Measurements from ENCODE around the gene ARHGAP22. TPM values are rescaled to one million over a fixed set of nuclear protein-coding genes. Genes with fewer than 3 reads are reported as not detected.

The ARHGAP22 gene
- total and polyA plus RNA-seq, 3 experiments from 2014 or later, result not detected

- ChIA-PET CTCF (no interaction called here), POLR2A (no interaction called here)
- H3K36me3 Mint-ChIP-seq, result no peaks in the 10 kb centered on the region
- no peak overlapping the region for H3K4me3 Mint-ChIP-seq
- no peak overlapping the region for H3K27ac Mint-ChIP-seq
- no peaks in the 10 kb centered on the region for H3K4me1 ChIP-seq (ENCODE audit: insufficient read depth, low read length)
- H3K4me1 Mint-ChIP-seq, result no peaks in the 10 kb centered on the region
- peak overlapping the region; percentile 47 for H3K27ac ChIP-seq (ENCODE audit: low read depth, low read length)
- H3K36me3 ChIP-seq (ENCODE audit: insufficient read depth, low read length), result no peaks in the 10 kb centered on the region
- no peaks in the 10 kb centered on the region for H3K27me3 ChIP-seq (ENCODE audit: insufficient read depth, low read length, poor library complexity, severe bottlenecking)
- H3K4me3 ChIP-seq (ENCODE audit: low read length), result no peak overlapping the region
- H3K27me3 Mint-ChIP-seq, result peaks cover 0 to 5% of the 10 kb centered on the region in 2 donors
- no peaks in the 10 kb centered on the region for H3K9me3 ChIP-seq (ENCODE audit: low read length)
- no peaks in the 10 kb centered on the region for H3K9me3 Mint-ChIP-seq
- no peak for DNase-seq
Observed at GRCh38 chr10:48456361-48456804, 148.5 kb downstream of the ARHGAP22 start.

- POLR2A ChIA-PET, result no interaction called here
- H3K27ac Mint-ChIP-seq, result no peak overlapping the region
- peaks cover 0 to 5% of the 10 kb centered on the region in 2 donors for H3K27me3 Mint-ChIP-seq
- no peaks in the 10 kb centered on the region for H3K9me3 Mint-ChIP-seq
- no peaks in the 10 kb centered on the region for H3K4me1 ChIP-seq (ENCODE audit: insufficient read depth, low read length)
- H3K27me3 ChIP-seq (ENCODE audit: insufficient read depth, low read length, poor library complexity, severe bottlenecking), result no peaks in the 10 kb centered on the region
- no peak overlapping the region for H3K4me3 Mint-ChIP-seq
- CTCF ChIA-PET, result no interaction called here
- no peak for DNase-seq
- no peak overlapping the region for H3K4me3 ChIP-seq (ENCODE audit: low read length)
- no peaks in the 10 kb centered on the region for H3K36me3 ChIP-seq (ENCODE audit: insufficient read depth, low read length)
- H3K27ac ChIP-seq (ENCODE audit: low read depth, low read length), result peak overlapping the region; percentile 47
- H3K36me3 Mint-ChIP-seq, result no peaks in the 10 kb centered on the region
- no peaks in the 10 kb centered on the region for H3K4me1 Mint-ChIP-seq
- no peaks in the 10 kb centered on the region for H3K9me3 ChIP-seq (ENCODE audit: low read length)
Observed at GRCh38 chr10:48455392-48456151, 149.3 kb downstream of the ARHGAP22 start.

DNA sequence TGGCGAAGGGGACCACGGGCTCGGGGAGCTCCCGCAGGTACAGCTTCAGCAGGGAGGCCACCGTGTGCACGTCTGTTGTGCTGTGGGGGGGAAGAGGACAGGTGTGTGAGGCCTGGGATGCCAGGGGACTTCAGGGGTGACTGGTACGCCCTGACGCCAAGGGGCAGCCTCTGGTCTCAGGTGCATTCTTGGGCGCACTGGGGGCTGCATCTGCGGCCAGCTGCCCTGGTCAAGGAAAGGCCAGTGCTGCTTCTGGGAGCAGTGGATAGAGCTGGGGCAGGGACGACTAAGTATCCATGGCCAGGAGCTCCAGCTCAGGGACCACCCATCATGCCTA is 149.8 kb downstream of the ARHGAP22 start:
- H3K4me3 Mint-ChIP-seq, result no peak overlapping the region
- Histone ChIP-seq H3K27ac (ENCODE audit: low read depth, low read length) (no peak overlapping the region), H3K36me3 (ENCODE audit: insufficient read depth, low read length) (no peaks in the 10 kb centered on the region), H3K9me3 (ENCODE audit: low read length) (no peaks in the 10 kb centered on the region), H3K4me3 (ENCODE audit: low read length) (no peak overlapping the region), H3K27me3 (ENCODE audit: insufficient read depth, low read length, poor library complexity, severe bottlenecking) (no peaks in the 10 kb centered on the region), H3K4me1 (ENCODE audit: insufficient read depth, low read length) (no peaks in the 10 kb centered on the region)
- H3K27ac Mint-ChIP-seq, result no peak overlapping the region
- H3K36me3 Mint-ChIP-seq, result no peaks in the 10 kb centered on the region
- no peaks in the 10 kb centered on the region for H3K9me3 Mint-ChIP-seq
- no peaks in the 10 kb centered on the region for H3K4me1 Mint-ChIP-seq
- DNase-seq, result no peak
- POLR2A ChIA-PET, result no interaction called here
- H3K27me3 Mint-ChIP-seq, result peaks cover 0 to 5% of the 10 kb centered on the region in 2 donors
- CTCF ChIA-PET, result no interaction called here

- no peak for DNase-seq
- Histone ChIP-seq H3K36me3 (ENCODE audit: insufficient read depth, low read length) (no peaks in the 10 kb centered on the region), H3K27ac (ENCODE audit: low read depth, low read length) (no peak overlapping the region), H3K27me3 (ENCODE audit: insufficient read depth, low read length, poor library complexity, severe bottlenecking) (no peaks in the 10 kb centered on the region), H3K4me1 (ENCODE audit: insufficient read depth, low read length) (no peaks in the 10 kb centered on the region), H3K9me3 (ENCODE audit: low read length) (no peaks in the 10 kb centered on the region), H3K4me3 (ENCODE audit: low read length) (no peak overlapping the region)
- Mint-ChIP-seq H3K4me3 (no peak overlapping the region), H3K36me3 (no peaks in the 10 kb centered on the region), H3K27me3 (peaks cover 0 to 5% of the 10 kb centered on the region in 2 donors), H3K9me3 (no peaks in the 10 kb centered on the region), H3K27ac (no peak overlapping the region), H3K4me1 (no peaks in the 10 kb centered on the region)
- ChIA-PET POLR2A (no interaction called here), CTCF (no interaction called here)
Observed at GRCh38 chr10:48454302-48455054, 150.4 kb downstream of the ARHGAP22 start.

DNA sequence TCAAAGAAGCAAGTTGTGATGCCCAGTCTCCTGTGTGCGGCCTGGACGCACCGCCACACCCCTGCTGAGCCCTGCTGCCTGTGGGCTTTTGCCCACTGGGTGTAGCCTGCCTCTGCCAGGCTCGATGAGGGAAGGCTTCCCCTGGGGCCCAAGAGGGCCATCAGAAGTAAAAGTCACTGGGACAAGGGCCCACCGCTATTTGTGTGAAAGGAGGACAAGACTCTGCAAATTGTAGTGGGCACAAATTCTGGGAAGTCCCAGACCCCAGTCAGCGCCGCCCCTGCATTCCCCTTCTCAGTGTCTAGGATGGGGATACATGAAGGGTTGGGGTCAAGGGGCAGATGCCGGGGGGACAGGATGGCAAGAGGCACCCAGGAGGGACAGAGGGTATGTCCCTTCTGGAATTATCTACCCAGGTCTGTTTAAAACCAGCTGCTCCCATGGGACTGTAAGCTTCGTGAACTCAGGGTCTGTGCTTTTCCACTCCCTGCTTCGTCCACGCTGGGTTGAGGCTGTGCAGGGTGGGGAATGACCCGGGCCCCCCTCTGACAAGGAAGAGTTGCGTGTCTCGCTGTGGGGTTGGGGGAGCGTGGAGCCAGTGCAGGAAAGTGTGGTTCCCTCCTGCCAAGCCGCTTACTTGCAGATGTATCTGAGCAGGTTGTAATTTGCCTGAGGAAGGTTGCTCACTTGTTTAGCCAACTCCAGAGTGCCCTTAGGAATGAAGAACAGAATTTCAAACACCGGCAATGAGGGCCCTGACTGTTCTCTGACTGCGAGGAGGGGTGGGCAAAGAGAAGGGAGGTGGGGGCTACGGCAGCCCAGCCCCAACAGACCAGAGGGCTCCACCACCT is 151.2 kb downstream of the ARHGAP22 start:
- H3K9me3 ChIP-seq (ENCODE audit: low read length), result no peaks in the 10 kb centered on the region
- no peaks in the 10 kb centered on the region for H3K9me3 Mint-ChIP-seq
- no peaks in the 10 kb centered on the region for H3K27me3 ChIP-seq (ENCODE audit: insufficient read depth, low read length, poor library complexity, severe bottlenecking)
- no peaks in the 10 kb centered on the region for H3K4me1 Mint-ChIP-seq
- no peak for DNase-seq
- H3K4me3 Mint-ChIP-seq, result no peak overlapping the region
- H3K4me1 ChIP-seq (ENCODE audit: insufficient read depth, low read length), result no peaks in the 10 kb centered on the region
- H3K36me3 Mint-ChIP-seq, result no peaks in the 10 kb centered on the region
- peaks cover under 1 to 11% of the 10 kb centered on the region in 2 donors for H3K27me3 Mint-ChIP-seq
- CTCF ChIA-PET, result no interaction called here
- no peak overlapping the region for H3K4me3 ChIP-seq (ENCODE audit: low read length)
- H3K27ac ChIP-seq (ENCODE audit: low read depth, low read length), result no peak overlapping the region
- POLR2A ChIA-PET, result no interaction called here
- H3K36me3 ChIP-seq (ENCODE audit: insufficient read depth, low read length), result no peaks in the 10 kb centered on the region
- H3K27ac Mint-ChIP-seq, result no peak overlapping the region

DNA sequence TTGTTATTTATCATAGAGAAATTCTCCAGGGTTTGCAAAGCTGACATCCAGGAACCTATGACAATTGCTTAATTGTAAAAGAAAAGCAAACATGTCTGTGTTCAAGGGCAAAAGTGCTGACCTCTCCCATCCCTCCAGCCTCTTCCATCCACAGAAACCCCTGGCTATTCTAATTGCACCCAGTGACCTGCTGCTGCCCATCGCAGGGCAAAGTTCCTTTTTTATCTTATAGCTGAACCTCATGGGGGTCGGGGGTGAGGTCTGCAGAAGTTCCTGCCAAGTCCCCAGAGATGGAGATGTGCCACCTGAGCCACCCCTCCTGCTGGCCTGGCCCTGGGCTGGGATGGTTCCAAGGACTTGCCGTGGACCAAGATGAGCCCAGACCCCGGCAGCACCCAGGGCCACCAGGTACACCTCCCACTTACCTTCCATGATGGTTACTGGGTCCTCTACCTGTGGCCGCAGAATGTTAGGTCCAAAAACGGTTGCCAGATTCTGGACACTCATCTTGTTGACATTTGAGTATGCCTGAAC is 151.9 kb downstream of the ARHGAP22 start:
- H3K36me3 ChIP-seq (ENCODE audit: insufficient read depth, low read length), result no peaks in the 10 kb centered on the region
- DNase-seq, result no peak
- H3K4me3 ChIP-seq (ENCODE audit: low read length), result no peak overlapping the region
- no peak overlapping the region for H3K27ac ChIP-seq (ENCODE audit: low read depth, low read length)
- no peaks in the 10 kb centered on the region for H3K27me3 ChIP-seq (ENCODE audit: insufficient read depth, low read length, poor library complexity, severe bottlenecking)
- H3K4me3 Mint-ChIP-seq, result no peak overlapping the region
- ChIA-PET CTCF (no interaction called here), POLR2A (no interaction called here)
- no peaks in the 10 kb centered on the region for H3K4me1 Mint-ChIP-seq
- H3K9me3 Mint-ChIP-seq, result no peaks in the 10 kb centered on the region
- no peaks in the 10 kb centered on the region for H3K36me3 Mint-ChIP-seq
- H3K4me1 ChIP-seq (ENCODE audit: insufficient read depth, low read length), result no peaks in the 10 kb centered on the region
- H3K27ac Mint-ChIP-seq, result no peak overlapping the region
- no peaks in the 10 kb centered on the region for H3K9me3 ChIP-seq (ENCODE audit: low read length)
- H3K27me3 Mint-ChIP-seq, result peaks cover 3 to 13% of the 10 kb centered on the region in 2 donors

DNA sequence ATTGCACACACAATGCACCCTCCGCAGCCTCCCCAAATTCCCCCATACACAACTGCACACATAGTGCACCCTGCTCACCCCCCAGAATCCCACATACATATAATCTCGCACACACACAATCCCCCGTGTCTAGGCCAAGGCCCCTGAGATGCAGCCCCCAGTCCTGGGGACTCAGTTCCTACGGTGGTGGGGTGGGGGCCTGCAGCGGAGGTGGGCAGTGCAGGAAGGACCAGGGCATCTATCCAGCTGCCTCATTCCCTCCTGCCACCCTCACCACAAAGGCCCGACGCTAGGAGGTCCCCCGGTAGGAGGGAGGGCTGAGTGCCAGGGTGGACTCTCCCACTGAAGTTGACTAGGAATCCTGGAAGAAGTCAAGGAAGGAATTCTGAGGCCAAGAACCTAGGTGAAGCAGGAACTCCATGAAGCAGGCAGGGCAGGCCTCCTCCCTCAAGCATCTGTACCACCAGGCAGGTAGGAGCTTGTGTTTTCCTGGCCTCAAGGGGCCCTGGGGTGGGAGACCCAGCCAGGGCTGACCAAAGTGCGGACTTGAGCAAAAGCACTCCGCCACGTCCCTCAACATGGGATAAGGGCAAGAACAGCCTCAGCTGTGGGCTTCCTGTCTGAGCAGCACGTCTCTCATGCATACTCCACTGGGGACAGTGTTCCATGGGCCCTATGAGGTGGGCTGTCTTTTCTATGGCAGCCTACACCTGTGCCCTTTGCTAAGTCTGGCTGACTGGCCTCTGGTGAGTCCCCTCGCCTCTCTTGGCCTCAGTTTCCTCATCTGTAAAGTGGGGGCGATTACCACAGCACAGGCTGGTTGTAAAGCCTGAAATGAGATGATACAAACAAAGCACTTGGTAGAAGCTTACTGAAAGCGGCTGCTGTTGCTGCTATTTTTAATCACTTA is 152.6 kb downstream of the ARHGAP22 start:
- Histone ChIP-seq H3K4me3 (ENCODE audit: low read length) (no peak overlapping the region), H3K27me3 (ENCODE audit: insufficient read depth, low read length, poor library complexity, severe bottlenecking) (no peaks in the 10 kb centered on the region), H3K9me3 (ENCODE audit: low read length) (no peaks in the 10 kb centered on the region), H3K36me3 (ENCODE audit: insufficient read depth, low read length) (no peaks in the 10 kb centered on the region), H3K27ac (ENCODE audit: low read depth, low read length) (no peak overlapping the region), H3K4me1 (ENCODE audit: insufficient read depth, low read length) (no peaks in the 10 kb centered on the region)
- no peaks in the 10 kb centered on the region for H3K9me3 Mint-ChIP-seq
- no peaks in the 10 kb centered on the region for H3K36me3 Mint-ChIP-seq
- no peak overlapping the region for H3K27ac Mint-ChIP-seq
- H3K4me1 Mint-ChIP-seq, result no peaks in the 10 kb centered on the region
- peaks cover 5 to 15% of the 10 kb centered on the region in 2 donors for H3K27me3 Mint-ChIP-seq
- ChIA-PET POLR2A (no interaction called here), CTCF (no interaction called here)
- H3K4me3 Mint-ChIP-seq, result no peak overlapping the region
- no peak for DNase-seq
